ENCODE results near the gene LONP2.
"Not testable (repeated sequence)": the region's sequence is repeated elsewhere in the genome, so short reads cannot be mapped to it uniquely, and the experiment has no call there.

LONP2 gene

DNA sequence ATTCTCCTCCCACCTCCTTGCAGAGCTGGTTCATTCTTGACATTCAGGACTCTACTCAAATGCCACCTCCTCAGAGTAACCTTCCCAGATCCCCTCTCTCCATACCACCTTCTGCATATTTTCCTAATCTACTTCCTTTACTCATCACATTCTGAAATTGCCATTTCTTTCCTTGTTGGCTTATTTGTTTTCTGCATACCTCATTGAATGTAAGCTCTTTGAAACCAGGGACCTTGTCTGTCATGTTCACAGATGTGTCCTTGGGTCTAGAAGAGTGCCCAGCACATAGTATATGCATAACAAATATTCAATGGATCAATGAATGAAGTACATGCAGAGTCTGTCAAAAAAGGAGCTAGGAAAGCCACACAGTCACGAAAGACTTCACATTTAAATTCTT is 7.8 kb upstream of the LONP2 start:
- DNase-seq (ENCODE audit: low read depth in 2 of 2): no peak

DNA sequence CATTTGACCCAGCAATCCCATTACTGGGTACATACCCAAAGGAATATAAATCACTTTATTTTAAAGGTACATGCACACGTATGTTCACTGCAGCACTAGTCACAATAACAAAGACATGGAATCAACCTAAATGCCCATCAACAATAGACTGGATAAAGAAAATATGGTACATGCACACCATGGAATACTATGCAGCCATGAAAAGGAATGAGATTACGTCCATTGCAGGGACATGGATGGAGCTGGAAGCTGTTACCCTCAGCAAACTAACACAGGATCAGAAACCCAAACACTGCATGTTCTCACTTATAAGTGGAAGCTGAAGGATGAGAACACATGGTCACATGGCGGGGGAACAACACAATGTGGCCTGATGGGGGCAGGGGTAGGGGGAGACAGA is 4.0 kb upstream of the LONP2 start:
- not testable (repeated sequence) for DNase-seq (ENCODE audit: low read depth in 2 of 2)

DNA sequence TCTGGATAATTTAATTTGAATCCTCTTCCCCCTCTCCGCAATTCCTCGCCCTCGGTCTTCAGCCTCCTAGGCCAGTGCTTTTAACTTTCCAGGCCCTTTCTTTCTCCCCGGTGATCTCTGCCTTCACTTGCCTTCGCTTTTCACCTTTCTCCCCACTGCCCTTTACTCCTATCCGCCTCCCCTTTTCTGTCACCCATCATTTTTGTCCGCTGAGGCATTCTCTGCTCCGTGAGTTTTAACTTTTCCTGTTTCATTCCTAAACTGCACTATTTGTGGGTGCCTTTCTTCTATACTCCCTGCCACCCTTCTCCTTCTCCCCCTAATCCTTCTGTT is 729 bp downstream of the LONP2 start:
- no peak for DNase-seq (ENCODE audit: low read depth in 2 of 2)

DNA sequence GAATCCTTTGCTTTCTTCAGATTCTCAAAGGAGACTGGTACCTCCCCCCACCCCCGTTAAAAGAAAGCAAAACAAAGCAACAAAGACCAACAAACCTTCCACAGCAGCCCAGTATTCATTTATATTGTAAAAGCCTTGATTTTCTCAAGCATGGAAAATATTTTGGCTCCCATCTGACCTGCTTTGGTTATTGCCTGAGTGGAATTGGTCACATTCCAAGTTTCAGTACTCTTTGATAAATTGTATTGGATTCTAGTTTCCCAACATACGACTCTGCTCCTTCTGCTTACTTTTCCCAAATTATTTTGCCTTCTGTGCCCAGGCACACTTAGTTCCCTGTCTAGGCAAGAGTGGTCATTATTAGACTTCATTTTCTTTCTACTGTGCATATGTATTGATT is 2.0 kb downstream of the LONP2 start:
- no peak for DNase-seq (ENCODE audit: low read depth in 2 of 2)

- no peak for DNase-seq (ENCODE audit: low read depth in 2 of 2)
These were observed 3.2 kb downstream of the LONP2 start, which contains the start of gene ABCC11 for GRCh38 chr16:48247311-48247710. Gene ABCC11 (minus strand): TSS chr16:48247539. CDS start chr16:48231921, 15,618 bp downstream.

DNA sequence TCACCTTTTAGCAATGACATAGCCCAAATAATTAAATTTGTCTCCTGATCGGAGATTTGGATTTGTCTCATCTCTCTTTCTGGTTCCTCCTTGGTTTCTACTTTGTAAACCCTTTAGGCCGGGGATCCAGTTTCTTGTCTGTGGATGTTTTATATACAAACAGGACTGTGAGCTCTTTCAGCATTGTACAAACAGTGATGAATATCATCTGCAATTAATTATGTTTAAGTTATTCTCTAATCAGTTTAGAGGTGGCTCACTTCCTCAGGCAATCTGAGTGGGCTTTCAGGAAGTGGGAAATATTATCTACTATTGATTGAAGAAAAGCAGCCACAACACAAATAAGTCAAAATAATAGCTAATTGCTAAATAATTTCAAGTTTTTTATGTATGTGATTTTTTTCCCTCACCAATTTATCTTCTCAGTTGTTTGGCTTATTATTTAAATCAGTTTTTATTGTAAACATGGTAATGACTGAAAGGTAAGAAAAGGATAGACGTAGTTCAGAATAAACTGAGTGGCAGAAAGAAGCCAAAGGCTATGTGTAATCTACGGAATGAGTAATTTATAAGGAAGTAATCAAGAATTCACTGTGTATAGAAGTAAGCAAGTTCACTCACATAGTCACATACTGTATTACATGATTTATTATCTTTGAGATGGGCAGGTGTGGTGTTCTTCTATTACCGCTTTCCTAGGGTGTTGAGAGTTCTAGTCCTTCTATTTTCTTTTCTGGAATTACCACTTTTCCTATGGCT is 6.6 kb downstream of the LONP2 start:
- no peak for DNase-seq (ENCODE audit: low read depth in 2 of 2)

DNA sequence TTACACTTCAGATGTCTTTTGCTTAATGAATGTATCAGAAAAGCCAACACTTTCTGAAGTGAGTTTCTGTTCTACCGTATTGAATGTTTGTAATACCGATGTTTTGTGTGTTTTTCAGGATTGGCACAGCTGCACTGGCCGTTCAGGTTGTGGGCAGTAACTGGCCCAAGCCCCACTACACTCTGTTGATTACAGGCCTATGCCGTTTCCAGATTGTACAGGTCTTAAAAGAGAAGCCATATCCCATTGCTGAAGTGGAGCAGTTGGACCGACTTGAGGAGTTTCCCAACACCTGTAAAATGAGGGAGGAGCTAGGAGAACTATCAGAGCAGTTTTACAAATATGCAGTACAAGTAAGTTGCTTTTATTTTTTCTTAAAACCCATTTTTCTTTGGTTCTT is 7.9 kb downstream of the LONP2 start:
- no peak for DNase-seq (ENCODE audit: low read depth in 2 of 2)

DNA sequence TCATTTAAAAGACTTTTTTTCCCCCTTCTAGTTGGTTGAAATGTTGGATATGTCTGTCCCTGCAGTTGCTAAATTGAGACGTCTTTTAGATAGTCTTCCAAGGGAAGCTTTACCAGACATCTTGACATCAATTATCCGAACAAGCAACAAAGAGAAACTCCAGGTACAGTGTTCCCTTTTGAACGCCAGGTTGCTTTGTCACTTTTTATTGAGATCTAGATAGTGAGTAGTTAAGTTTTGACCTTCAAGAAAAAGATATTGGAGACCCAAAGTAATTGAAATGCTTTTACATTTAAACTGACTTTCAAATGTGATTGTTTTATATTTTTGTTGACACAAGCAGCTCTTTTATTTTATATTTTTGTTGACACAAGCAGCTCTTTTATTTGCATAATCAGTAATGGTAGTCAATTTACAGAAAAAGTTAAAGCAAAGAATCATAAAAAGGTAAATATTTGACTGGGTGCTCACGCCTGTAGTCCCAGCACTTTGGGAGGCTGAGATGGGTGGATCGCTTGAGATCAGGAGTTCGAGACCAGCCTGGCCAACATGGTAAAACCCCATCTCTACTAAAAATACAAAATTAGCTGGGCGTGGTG is 12.6 kb downstream of the LONP2 start:
- DNase-seq (ENCODE audit: low read depth in 2 of 2): no peak

GRCh38 chr16:48261569-48261968 is 17.5 kb downstream of the LONP2 start:
- no peak for DNase-seq (ENCODE audit: low read depth in 2 of 2)

- no peak for DNase-seq (ENCODE audit: low read depth in 2 of 2)
These were observed 18.5 kb downstream of the LONP2 start for GRCh38 chr16:48262631-48263030.

GRCh38 chr16:48269011-48269410 is 24.9 kb downstream of the LONP2 start:
- DNase-seq (ENCODE audit: low read depth in 2 of 2): no peak

DNA sequence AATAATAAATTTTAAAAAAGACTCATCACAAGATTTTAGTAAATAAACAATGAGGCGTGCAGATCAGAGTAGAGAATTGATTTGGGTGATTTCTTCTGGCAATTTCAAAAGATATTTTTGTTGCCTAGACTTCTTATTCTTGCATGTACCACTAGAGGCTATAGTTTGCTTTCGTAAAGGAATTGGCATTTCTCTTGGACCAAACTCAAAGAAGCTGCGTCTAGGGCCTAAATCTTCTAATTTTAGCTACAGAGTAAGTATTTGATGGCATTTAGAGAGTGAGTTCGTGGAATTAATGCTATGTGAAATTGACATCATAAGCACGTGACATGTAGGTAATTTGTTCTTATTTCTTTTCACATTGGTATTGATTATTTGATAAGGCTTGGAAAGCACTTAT is 27.6 kb downstream of the LONP2 start:
- no peak for DNase-seq (ENCODE audit: low read depth in 2 of 2)

- no peak for DNase-seq (ENCODE audit: low read depth in 2 of 2)
These were observed 28.8 kb downstream of the LONP2 start for GRCh38 chr16:48272837-48273421.

DNA sequence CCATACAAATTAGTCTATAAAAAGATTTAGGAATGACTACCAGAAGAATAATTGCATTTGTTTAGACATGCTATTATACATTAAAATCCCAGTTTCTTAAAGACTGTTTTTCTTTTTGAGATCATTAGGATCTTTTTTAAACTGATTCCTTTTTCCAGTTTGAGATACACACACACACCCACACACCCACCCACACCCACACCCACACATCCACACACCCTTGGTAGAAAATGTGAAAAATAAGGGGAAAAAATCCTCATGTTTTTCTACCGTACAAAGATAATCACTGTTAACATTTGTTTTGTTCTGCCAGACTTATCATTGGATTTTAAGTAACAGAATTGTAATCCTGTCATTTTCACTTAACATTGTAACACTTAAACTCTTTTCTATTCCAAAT is 30.4 kb downstream of the LONP2 start:
- DNase-seq (ENCODE audit: low read depth in 2 of 2): no peak

GRCh38 chr16:48276102-48276501 is 32.0 kb downstream of the LONP2 start:
- DNase-seq (ENCODE audit: low read depth in 2 of 2): no peak

DNA sequence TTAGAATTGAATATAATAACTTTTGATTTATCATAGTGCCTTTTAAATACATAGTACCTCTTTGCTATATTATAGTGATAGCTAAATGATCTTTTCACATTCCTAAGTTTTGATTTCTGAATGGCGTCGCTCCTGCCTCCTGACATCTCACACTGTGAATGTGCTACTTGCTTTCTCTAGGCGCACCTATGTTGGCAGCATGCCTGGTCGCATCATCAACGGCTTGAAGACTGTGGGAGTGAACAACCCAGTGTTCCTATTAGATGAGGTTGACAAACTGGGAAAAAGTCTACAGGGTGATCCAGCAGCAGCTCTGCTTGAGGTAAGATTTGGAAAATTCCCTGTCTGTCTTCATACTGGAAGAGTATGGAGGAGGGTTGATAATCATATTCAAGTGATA is 33.1 kb downstream of the LONP2 start:
- no peak for DNase-seq (ENCODE audit: low read depth in 2 of 2)

GRCh38 chr16:48279199-48279598 is 35.1 kb downstream of the LONP2 start:
- DNase-seq (ENCODE audit: low read depth in 2 of 2): no peak

GRCh38 chr16:48280546-48280945 is 36.4 kb downstream of the LONP2 start:
- DNase-seq (ENCODE audit: low read depth in 2 of 2): no peak

DNA sequence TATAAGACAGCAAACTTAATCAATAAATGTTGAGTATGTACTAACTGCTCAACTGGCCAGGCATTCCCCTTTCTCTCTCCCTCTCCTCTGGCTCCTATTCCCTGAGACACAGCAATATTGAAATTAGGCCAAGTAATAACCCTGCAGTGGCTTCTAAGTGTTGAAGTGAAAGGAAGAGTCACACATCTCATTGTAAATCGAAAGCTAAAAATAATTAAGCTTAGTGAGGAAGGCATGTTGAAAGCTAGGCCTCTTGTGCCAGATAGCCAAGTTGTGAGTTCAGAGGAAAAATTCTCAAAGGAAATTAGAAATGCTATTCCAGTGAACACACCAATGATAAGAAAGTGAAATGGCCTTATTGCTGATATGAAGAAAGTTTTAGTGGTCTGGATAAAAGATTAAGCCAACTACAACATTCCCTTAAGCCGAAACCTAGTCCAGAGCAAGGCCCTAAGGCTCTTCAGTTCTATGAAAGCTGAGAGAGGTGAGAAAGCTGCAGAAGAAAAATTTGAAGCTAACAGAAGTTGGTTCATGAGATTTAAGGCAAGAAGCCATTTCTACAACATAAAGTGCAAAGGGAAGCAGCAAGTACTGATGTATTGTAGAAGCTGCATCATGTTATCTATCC is 38.6 kb downstream of the LONP2 start:
- no peak for DNase-seq (ENCODE audit: low read depth in 2 of 2)

GRCh38 chr16:48284772-48285409 is 40.8 kb downstream of the LONP2 start:
- DNase-seq (ENCODE audit: low read depth in 2 of 2): no peak

DNA sequence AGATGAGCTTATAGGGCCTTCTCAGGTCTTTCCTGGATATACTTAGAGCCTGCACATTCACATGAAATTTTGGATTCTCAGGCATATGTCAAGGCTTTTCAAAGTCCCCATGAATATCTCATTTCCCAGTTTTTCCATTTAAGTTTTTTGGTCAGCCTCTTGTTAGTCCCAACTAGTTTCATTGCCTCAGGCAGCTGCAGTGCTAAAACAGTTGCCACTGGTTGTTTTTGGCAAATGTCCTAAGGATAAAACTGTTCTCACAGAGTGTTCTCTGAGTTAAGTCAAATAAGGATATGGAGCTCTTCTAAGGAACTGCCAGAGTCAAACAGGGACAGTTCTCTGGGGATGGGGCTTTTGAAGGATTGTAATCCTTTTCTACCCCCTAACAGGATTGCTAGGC is 43.1 kb downstream of the LONP2 start:
- no peak for DNase-seq (ENCODE audit: low read depth in 2 of 2)

DNA sequence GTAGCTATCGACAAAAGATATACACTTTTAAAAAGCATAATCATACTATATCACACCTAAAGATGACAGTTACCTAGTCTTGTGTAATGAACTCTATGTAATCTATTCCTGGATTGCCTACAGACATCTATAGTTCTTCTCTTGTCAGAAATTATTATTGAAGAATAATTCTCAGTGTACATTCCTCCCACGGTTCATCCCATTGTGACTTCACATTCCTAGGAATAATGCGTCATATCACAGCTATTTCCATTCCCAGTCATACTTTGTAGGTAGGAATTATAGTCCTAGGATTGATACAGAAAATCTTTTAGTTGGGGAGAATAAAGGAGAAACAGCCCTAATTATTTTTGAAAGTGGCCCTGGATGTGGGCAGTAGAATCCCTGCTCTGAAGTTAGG is 47.2 kb downstream of the LONP2 start:
- DNase-seq (ENCODE audit: low read depth in 2 of 2): no peak

Measured in fibroblast of skin of left biceps (primary cell).